Measurements from ENCODE around the gene TCTA.

- TF ChIP-seq, protein P1, sequence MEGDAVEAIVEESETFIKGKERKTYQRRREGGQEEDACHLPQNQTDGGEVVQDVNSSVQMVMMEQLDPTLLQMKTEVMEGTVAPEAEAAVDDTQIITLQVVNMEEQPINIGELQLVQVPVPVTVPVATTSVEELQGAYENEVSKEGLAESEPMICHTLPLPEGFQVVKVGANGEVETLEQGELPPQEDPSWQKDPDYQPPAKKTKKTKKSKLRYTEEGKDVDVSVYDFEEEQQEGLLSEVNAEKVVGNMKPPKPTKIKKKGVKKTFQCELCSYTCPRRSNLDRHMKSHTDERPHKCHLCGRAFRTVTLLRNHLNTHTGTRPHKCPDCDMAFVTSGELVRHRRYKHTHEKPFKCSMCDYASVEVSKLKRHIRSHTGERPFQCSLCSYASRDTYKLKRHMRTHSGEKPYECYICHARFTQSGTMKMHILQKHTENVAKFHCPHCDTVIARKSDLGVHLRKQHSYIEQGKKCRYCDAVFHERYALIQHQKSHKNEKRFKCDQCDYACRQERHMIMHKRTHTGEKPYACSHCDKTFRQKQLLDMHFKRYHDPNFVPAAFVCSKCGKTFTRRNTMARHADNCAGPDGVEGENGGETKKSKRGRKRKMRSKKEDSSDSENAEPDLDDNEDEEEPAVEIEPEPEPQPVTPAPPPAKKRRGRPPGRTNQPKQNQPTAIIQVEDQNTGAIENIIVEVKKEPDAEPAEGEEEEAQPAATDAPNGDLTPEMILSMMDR (IDR thresholded peaks at IDR 0.05; ENCODE audit: borderline replicate concordance, extremely low read depth, low read length, poor library complexity, severe bottlenecking) = no peak
- no peak for TF ChIP-seq EZH2 (IDR thresholded peaks at IDR 0.05; ENCODE audit: borderline replicate concordance, low read depth, low read length, severe bottlenecking)
These were observed 4.6 kb downstream of the TCTA start for GRCh38 chr3:49416867-49417266.

Data from DND-41 (cell line).